Retinal pigment epithelial cell (primary cell): ENCODE results near the gene TSPEAR.
"Not testable (repeated sequence)": the region's sequence is repeated elsewhere in the genome, so short reads cannot be mapped to it uniquely, and the experiment has no call there.

Source experiments
- DNase-seq: peaks from one replicate; pipeline ENCODE4 v3.0.0-alpha.2; 2010; ENCODE audit warnings: low read depth
- H3K4me3 ChIP-seq: 2 replicates; pipeline ENCODE4 v1.5.1; 2011; ENCODE audit warnings: mild to moderate bottlenecking, low read length, control low read depth, moderate library complexity
- CTCF ChIP-seq: conservative IDR thresholded peaks from 2 replicates; pipeline ENCODE4 v1.5.1; 2011; ENCODE audit warnings: low read depth, low read length, control low read depth, inconsistent platforms

Gene TSPEAR

GRCh38 chr21:44484498-44485253, 226.7 kb downstream of the TSPEAR start:
- H3K4me3 ChIP-seq, result no peak overlapping the region
- TF ChIP-seq CTCF, result no peak
- no peak for DNase-seq

GRCh38 chr21:44483288-44484237, 227.8 kb downstream of the TSPEAR start:
- DNase-seq, result no peak
- TF ChIP-seq CTCF, result no peak
- no peak overlapping the region for H3K4me3 ChIP-seq

GRCh38 chr21:44482581-44483287, 228.6 kb downstream of the TSPEAR start:
- DNase-seq, result no peak
- TF ChIP-seq CTCF, result no peak
- H3K4me3 ChIP-seq, result no peak overlapping the region

GRCh38 chr21:44480200-44481053, 230.9 kb downstream of the TSPEAR start:
- TF ChIP-seq CTCF, result no peak
- DNase-seq, result no peak

GRCh38 chr21:44479556-44480199, 231.7 kb downstream of the TSPEAR start:
- not testable (repeated sequence) for H3K4me3 ChIP-seq, DNase-seq
- TF ChIP-seq CTCF, result peak; percentile 61

More at GRCh38 chr21:44480200-44481053, 230.9 kb downstream of the TSPEAR start:
- H3K4me3 ChIP-seq, result no peak overlapping the region

- TF ChIP-seq CTCF, result no peak
- no peak overlapping the region for H3K4me3 ChIP-seq
- no peak for DNase-seq
Observed at GRCh38 chr21:44478801-44479167, 232.6 kb downstream of the TSPEAR start.
